DND-41 (cell line): ENCODE results near the gene ABCC10.

Source experiments
- EZH2 ChIP-seq: IDR thresholded peaks from 3 replicates; pipeline ENCODE4 v1.6.1; 2012; ENCODE audit warnings: borderline replicate concordance, low read depth, mild to moderate bottlenecking, moderate library complexity, low read length, inconsistent platforms; ENCODE audit not compliant: severe bottlenecking
- TF ChIP-seq, protein P1 (sequence below): IDR thresholded peaks from 2 replicates; pipeline ENCODE4 v1.5.1; 2012; ENCODE audit warnings: borderline replicate concordance, low read length, moderate library complexity, mild to moderate bottlenecking; ENCODE audit not compliant: poor library complexity, severe bottlenecking; ENCODE audit errors: extremely low read depth

DNA sequence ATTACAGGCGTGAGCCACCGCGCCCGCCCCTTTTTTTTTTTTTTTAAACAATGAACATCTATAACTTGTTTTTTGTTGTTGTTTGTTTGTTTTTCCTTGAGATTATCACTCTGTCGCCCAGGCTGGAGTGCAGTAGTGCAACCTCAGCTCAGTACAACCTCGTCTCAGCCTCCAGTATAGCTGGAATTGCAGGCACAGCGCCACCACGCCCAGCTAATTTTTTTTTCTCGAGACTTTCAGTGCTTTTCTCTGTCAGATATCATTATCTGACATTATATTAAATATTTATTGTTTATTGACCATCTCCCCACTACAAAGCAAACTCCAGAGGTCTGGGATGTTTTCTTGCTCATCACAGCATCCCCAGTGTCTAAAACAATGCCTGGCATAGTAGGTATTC, 30.3 kb downstream of the ABCC10 start:
- TF ChIP-seq, protein P1, sequence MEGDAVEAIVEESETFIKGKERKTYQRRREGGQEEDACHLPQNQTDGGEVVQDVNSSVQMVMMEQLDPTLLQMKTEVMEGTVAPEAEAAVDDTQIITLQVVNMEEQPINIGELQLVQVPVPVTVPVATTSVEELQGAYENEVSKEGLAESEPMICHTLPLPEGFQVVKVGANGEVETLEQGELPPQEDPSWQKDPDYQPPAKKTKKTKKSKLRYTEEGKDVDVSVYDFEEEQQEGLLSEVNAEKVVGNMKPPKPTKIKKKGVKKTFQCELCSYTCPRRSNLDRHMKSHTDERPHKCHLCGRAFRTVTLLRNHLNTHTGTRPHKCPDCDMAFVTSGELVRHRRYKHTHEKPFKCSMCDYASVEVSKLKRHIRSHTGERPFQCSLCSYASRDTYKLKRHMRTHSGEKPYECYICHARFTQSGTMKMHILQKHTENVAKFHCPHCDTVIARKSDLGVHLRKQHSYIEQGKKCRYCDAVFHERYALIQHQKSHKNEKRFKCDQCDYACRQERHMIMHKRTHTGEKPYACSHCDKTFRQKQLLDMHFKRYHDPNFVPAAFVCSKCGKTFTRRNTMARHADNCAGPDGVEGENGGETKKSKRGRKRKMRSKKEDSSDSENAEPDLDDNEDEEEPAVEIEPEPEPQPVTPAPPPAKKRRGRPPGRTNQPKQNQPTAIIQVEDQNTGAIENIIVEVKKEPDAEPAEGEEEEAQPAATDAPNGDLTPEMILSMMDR = no peak
- no peak for TF ChIP-seq EZH2
